ENCODE results near the gene PLXNC1.

DNA sequence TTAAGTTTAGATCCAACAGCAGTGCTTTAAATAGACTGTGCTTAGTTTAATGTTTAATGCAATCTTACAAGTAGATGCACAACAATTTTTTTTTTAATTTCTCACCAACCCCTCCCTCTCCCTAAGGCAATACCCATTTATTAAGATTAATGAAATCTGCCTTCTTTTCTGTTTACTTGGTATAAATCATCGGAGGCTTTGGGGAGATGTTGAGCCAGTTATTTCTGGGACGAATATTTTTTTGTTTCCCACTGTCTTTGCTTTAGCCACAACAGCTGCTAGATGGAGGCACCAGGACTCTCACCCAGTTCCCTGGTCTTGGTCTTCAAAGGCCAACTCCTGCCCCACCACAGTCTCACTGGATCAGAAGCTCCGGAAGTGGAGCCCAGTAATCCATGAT lies 113.4 kb downstream of the PLXNC1 start:
- TF ChIP-seq CTCF (IDR thresholded peaks at IDR 0.05) (no peak), POLR2A (IDR thresholded peaks at IDR 0.05) (no peak)
